A204.1 (cell line): ENCODE results near the gene TARM1.

ENCODE experiments used
- FAIRE-seq: peaks from 2 replicates; lab custom pipeline; 2012; peaks lifted over from hg19 to GRCh38; lab: Jason Lieb, UNC

Gene TARM1

GRCh38 chr19:54029930-54030490 lies 51.2 kb downstream of the TARM1 start:
- FAIRE-seq: no peak

DNA sequence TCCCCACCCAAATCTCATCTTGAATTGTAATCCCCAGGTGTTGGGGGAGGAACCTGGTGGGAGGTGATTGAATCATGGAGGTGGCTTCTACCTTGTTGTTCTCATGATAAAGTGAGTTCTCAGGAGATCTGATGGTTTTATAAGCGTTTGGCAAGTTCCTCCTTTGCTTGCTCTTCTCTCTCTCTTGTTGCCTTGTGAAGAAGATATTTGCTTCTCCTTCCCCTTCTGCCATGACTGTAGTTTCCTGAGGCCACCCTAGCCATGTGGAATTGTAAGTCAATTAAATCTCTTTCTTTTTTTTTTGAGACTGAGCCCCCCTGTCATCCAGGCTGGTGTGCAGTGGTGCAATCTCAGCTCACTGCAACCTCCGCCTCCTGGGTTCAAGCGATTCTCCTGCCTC lies 51.9 kb downstream of the TARM1 start:
- no peak for FAIRE-seq

DNA sequence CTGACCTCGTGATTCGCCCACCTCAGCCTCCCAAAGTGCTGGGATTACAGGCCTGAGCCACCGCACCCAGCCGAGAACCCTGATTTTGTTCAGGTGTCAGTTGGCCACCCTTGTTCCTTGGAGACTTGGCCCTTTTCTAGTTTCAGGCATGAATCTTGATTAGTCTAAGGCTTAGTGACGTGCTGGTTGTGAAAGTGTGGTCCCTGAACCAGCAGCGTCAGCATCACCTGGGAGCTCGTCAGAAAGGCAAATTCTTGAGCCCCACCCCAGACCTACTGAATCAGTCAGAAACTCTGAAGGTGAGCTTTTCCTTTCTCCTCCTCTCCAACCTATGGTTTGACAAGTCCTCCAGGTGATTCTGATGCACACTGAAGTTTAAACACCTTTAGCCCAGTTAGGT lies 54.5 kb downstream of the TARM1 start:
- FAIRE-seq: no peak

- no peak for FAIRE-seq
Observed at GRCh38 chr19:54024660-54025059, 56.5 kb downstream of the TARM1 start.

DNA sequence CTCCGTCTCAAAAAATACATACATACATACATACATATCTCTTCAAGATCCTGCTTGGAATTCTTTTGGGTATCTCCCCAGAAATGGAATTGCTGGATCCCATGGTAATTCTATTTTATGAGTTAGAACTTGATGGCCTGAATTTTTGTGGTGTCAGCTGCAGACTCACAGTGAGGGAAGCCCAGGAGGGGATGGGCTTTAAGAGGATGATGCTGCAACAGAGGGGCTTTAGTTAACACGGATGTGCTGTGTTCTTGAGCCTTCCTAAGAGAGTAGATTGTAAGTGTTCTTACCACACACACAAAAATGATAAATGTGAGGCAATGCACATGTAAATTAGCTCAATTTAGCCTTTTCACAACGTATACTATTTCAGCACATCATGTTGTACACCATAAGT lies 58.0 kb downstream of the TARM1 start:
- no peak for FAIRE-seq

DNA sequence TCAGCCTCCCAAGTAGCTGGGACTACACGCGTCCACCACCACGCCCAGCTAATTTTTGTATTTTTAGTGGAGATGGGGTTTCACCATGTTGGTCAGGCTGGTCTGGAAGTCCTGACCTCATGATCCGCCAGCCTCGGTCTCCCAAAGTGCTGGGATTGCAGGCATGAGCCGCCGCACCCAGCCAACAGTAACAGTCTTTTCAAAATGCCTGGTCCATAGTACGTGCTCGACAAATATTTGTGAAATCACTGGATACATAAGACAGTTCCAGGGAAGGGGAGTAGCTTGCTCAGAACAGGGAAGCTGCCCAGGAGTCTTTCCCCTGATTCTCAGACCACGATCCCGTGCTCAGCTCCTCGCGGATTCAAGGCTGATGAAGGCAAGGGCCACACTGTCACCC lies 59.2 kb downstream of the TARM1 start:
- FAIRE-seq: no peak

GRCh38 chr19:54021363-54021762 lies 59.8 kb downstream of the TARM1 start:
- no peak for FAIRE-seq
